ENCODE measurements around the gene FRMD3.

The FRMD3 gene

DNA sequence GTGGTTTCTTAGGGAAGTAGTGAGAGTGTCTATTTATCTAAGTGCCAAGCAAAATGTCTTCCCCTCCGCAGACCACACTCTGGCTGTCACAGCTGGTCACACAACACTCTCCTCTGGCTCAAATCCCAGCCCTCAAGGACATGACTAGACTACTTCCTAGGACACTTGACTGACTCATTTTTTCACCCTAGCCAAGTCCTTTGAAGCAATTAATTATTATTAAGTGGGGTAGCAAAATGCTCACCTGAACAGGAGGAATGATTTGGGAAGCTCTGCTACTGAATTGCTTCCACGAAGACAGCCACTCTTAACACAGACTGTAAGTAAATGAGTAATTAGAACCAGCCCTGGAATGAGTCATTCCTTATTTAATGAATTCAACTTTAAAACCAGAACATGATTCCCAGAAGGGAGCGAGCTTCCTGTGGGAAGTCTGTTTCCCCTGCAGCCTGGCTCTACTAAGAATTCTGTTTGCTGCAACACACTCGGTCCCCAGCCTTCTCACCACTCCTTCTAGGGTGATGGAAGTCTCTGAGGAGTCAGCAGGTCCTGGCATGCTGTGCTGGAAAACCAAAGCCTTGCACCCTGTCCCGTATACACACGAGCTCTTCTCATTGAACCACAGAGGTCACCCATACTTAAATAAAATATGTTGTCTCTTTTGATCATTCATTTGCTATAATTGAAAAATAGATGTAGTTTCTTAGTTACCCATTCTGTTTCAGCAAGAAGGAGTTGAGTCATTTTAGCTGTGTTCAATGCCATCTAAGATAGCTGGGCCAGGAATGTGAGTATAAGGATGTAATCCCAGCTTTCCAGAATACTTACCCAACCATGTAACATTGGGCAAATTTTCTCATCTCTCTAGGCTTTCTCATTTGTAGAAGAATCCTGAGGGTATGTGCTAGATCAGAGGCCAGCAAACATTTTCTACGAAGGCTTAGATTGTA lies 256.6 kb downstream of the FRMD3 start:
- DNase-seq (ENCODE audit: low spot score), result no peak

- DNase-seq (ENCODE audit: low spot score), result no peak
Measured at GRCh38 chr9:83280790-83281189, 257.4 kb downstream of the FRMD3 start.

DNA sequence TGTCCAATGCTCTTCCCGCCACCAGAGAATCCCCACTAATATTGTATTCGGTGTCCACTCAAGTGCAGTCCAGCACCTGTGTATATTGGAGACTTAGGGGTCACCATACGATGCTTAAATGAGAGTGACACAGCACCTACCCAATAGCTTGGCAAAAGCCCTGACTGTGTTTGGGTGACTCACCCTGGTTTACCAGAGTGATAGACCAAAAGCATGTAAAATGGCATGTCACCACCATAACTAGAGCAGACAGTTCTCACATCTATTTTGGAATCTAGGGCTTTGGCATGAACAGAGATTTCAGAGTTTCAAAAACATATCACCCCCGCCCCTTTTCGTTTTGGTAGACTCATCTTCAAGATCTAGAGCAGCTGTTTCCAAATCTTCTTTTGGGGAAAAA lies 257.9 kb downstream of the FRMD3 start:
- DNase-seq (ENCODE audit: low spot score), result no peak

GRCh38 chr9:83274787-83275186 lies 263.4 kb downstream of the FRMD3 start:
- no peak for DNase-seq (ENCODE audit: low spot score)

DNA sequence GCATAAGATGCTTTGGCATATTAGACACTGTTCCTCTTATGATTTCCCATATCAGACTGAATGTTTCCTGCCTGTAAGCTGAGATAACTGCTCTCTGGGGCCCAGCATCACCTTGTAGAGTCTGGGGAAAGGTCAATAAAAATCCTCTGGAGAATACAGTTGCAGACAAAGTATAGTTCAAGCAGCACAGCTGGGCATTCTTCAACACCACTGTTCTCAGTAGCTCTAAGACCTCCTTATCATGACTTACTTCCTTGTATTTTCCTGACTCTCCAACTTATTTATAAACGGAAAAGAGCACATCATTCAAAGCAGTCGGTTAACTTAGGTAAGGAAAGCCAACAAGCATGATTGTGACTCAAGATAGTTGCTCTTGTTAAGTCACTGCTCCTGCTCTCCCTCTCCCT lies 266.5 kb downstream of the FRMD3 start:
- no peak for DNase-seq (ENCODE audit: low spot score)

- no peak for DNase-seq (ENCODE audit: low spot score)
Measured at GRCh38 chr9:83270116-83270515, 268.1 kb downstream of the FRMD3 start.

GRCh38 chr9:83267741-83268140 lies 270.5 kb downstream of the FRMD3 start:
- DNase-seq (ENCODE audit: low spot score), result no peak

DNA sequence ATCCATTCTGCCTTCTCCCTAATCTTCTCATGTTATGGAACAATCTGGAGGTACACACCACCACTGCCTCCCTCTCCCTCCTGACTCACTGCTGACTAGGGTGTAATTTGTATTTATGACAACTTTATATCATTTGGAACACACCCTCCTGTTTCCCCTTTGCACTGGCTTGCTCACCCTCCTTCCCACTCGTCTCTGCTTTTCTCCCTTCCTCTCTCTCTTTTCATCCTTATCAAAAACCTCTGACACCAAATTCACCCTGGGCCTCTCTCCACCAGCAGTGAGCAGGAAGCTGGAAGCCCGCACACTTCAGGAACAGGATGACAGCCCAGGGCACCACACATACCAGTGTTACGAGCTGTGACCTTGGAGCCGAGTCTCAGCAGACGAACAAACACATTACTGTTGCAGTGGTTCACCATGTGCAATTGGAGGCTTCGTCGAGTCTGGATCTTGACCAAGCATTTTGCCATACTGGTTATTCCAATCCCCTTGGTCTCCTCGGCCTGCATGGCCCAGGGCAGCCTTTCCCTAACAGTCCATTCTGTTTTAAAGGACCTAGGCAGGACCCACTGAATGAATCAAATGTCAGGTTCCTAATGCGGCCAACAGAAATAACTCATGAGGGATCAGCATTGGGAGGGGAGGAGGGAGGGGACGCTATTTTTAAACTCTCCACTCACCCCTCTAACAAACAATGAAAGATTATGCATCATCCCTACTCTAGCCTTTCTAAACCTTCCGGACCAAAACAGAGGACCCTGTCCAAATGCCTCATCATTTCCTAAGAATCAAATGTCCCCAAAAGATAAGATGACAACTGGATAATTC lies 271.3 kb downstream of the FRMD3 start:
- no peak for DNase-seq (ENCODE audit: low spot score)

DNA sequence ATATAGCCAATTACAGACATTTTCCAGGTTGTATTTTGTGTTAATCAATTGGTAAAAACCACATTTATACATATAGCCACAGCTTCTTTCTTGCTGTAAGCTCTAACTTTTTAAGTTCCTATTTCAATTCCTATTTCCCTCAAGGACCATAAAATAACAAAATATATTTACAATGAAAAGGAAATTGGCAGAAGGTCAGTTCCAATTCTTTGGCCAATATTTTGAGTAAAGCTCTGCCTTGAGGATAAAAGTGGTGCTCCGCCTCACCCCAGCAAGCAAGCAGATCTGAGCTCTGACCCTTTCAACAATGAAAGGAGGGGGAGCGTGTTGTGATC lies 271.9 kb downstream of the FRMD3 start:
- no peak for DNase-seq (ENCODE audit: low spot score)

- no peak for DNase-seq (ENCODE audit: low spot score)
Measured at GRCh38 chr9:83264315-83264714, 273.9 kb downstream of the FRMD3 start.

GRCh38 chr9:83259558-83259957 lies 278.6 kb downstream of the FRMD3 start:
- DNase-seq (ENCODE audit: low spot score), result no peak

GRCh38 chr9:83257937-83258891 lies 280.0 kb downstream of the FRMD3 start:
- DNase-seq (ENCODE audit: low spot score), result no peak

DNA sequence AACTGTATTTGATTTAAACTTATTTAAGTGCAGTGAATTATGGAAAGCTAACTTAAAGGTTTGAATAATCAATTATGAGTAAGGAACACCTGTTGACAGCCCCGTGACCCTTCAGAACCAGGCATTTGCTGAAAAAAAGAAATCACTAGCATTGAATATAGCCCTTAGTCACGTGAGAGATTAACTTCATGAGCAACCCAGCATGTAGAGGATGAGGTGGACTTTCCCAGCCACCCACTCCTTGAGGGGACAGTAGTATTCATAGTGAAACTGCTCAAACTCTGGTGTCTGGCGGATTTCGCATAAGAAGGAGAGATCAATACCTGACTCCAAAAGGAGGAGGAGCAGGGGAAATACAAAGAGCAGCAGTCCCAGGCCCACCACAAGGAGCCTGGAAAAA lies 290.5 kb downstream of the FRMD3 start:
- no peak for DNase-seq (ENCODE audit: low spot score)

DNA sequence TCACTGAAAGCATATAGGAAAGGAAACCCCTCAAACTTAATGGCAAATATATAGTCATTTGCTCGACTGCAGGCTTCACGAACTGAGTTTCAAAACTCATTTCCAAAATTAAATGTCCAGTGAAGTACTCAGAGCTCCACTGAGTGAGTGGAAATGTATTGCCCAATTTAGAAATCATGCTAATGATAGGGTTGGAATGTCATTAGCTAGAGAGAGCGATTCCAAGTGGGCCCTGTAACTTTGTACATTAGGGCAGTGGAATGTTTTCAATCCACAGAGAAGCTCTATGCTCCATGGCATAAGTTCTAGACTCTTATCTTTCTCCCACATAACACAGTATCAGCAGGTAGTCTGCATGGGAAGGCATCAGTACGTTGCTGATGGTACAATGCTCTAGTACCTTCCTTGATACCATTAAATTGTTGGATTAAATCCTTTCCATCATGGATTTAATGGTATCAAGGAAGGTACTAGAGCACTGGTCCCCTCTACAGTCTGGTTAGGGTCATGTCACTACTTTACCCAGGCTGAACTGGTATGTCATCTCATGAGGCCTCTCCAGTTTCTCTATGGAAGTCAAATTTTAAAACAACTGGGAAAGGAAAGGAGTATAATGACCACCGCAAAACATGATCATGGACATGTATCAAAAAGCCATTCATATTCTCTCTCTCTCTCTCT lies 292.1 kb downstream of the FRMD3 start:
- no peak for DNase-seq (ENCODE audit: low spot score)

- no peak for DNase-seq (ENCODE audit: low spot score)
Measured at GRCh38 chr9:83242066-83242465, 296.1 kb downstream of the FRMD3 start.

DNA sequence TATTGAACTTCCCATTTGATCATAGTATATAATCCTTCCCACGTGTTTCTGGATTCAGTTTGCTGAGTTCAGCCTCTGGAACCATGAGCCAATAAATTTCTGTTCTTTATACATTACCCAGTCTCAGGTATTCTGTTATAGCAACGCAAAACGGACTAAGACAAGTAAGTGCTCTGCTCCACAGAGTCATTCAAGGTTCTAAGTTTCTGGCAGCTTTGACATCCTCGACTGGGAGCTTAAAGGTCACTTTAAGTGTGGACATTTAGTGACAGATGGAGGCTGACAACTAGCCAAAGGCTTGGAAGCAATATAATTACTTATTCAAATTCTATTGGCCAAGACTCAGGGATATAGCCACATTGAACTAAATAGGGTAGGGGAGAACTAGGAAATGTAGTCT lies 297.5 kb downstream of the FRMD3 start:
- DNase-seq (ENCODE audit: low spot score), result no peak

- DNase-seq (ENCODE audit: low spot score), result no peak
Measured at GRCh38 chr9:83239747-83240146, 298.5 kb downstream of the FRMD3 start.

DNA sequence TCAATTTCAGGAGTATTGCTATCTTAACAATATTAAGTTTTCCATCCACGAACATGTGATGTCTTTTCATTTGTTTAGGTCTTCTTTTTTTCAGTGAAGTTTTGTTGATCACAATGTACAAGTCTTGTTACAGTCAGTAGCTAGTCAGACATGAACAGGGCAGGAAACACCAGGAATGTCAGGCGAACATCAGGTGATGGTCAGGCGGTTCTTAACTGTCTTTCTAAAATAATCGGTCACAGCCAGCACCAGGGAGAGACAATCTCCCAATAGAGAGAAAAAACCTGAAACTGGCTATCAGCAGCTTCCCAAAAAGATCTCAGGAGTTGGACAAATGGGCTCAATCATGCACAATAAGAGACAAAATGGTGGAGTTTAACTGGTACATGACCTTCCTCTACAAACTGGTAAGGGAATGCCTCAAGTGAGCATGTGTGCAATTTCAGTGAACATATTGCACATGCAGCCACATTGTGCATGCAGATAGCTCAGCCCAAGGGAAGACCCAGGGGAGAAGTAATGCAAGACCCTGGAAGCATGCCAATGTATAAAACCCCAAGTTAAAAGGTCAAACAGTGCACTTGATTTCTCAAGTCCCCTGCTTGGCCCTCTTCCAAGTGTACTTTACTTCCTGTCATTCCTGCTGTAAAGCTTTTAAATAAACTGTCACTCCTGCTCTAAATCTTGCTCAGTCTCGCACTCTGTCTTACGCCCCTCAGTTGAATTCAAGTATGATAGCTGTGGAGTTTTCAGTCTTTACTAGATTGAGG lies 299.1 kb downstream of the FRMD3 start:
- no peak for DNase-seq (ENCODE audit: low spot score)

GRCh38 chr9:83236029-83236696 lies 302.0 kb downstream of the FRMD3 start:
- no peak for DNase-seq (ENCODE audit: low spot score)

DNA sequence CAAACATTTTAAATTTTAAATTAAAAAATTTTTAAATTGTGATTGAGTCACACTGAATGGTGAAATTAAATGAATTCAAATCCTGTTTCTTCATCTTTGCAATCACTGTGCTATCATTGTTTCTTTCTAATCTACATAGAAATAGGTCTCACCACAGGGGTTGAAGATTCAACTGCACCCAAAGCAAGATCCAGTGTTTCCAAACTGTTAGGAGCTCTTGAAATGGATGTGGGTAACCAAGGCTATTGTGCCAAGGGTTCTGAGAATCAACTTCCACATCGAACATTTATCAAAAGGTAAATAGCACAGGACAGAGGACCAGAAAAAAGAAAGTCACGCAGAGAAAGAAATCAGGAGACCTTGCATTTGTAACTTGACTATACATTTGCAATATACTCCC lies 302.7 kb downstream of the FRMD3 start:
- DNase-seq (ENCODE audit: low spot score), result no peak

All from CD4-positive, alpha-beta T cell treated with Interleukin-2 at 100 ng/mL for 4 hours (primary cell).